UCSD-AML1 (cell line): Measurements from ENCODE around the gene NOPCHAP1.
"Not testable (repeated sequence)": the region's sequence is repeated elsewhere in the genome, so short reads cannot be mapped to it uniquely, and the experiment has no call there.

ENCODE experiments used
- DNase-seq: peaks from one replicate; lab custom pipeline; 2025; ENCODE audit not compliant: unreplicated experiment; lab: John Stamatoyannopoulos, UW

NOPCHAP1 gene

GRCh38 chr12:104986022-104986941, at the start of gene NOPCHAP1:
Gene NOPCHAP1, plus strand, starts transcription at chr12:104986316. Its CDS starts 37 bp downstream, at chr12:104986353.
- peak; percentile 89 for DNase-seq

- DNase-seq: no peak
Measured at GRCh38 chr12:104938371-104938770, 47.7 kb upstream of the NOPCHAP1 start.

- DNase-seq: no peak
Measured at GRCh38 chr12:104939089-104939488, 47.0 kb upstream of the NOPCHAP1 start.

GRCh38 chr12:104941454-104941853, 44.7 kb upstream of the NOPCHAP1 start:
- no peak for DNase-seq

- DNase-seq: no peak
Measured at GRCh38 chr12:104942075-104942474, 44.0 kb upstream of the NOPCHAP1 start.

- not testable (repeated sequence) for DNase-seq
Measured at GRCh38 chr12:104943401-104943800, 42.7 kb upstream of the NOPCHAP1 start.

GRCh38 chr12:104944252-104944651, 41.9 kb upstream of the NOPCHAP1 start:
- DNase-seq: no peak

GRCh38 chr12:104948716-104949115, 37.4 kb upstream of the NOPCHAP1 start:
- not testable (repeated sequence) for DNase-seq

GRCh38 chr12:104951759-104952509, 34.2 kb upstream of the NOPCHAP1 start:
- no peak for DNase-seq

- DNase-seq: no peak
Measured at GRCh38 chr12:104952816-104953215, 33.3 kb upstream of the NOPCHAP1 start.

GRCh38 chr12:104953323-104953722, 32.8 kb upstream of the NOPCHAP1 start:
- DNase-seq: no peak

GRCh38 chr12:104955703-104956102, 30.4 kb upstream of the NOPCHAP1 start:
- no peak for DNase-seq

GRCh38 chr12:104956870-104957718, 29.0 kb upstream of the NOPCHAP1 start:
- DNase-seq: no peak

GRCh38 chr12:104957719-104958000, 28.5 kb upstream of the NOPCHAP1 start:
- DNase-seq: no peak

- peak; percentile 53 for DNase-seq
Measured at GRCh38 chr12:104958001-104958804, 27.9 kb upstream of the NOPCHAP1 start, which contains the start of gene SLC41A2. Gene SLC41A2, minus strand, starts transcription at chr12:104958290. Its CDS starts 29,763 bp downstream, at chr12:104928527.

- DNase-seq: no peak
Measured at GRCh38 chr12:104958805-104959334, 27.2 kb upstream of the NOPCHAP1 start.

GRCh38 chr12:104959335-104959841, 26.7 kb upstream of the NOPCHAP1 start:
- DNase-seq: no peak

- no peak for DNase-seq
Measured at GRCh38 chr12:104960464-104960863, 25.7 kb upstream of the NOPCHAP1 start.

GRCh38 chr12:104963757-104964156, 22.4 kb upstream of the NOPCHAP1 start:
- no peak for DNase-seq
